Stimulated activated effector memory CD8-positive, alpha-beta T cell treated with anti-CD3 and anti-CD28 coated beads, Interleukin-12 subunit alpha, Interleukin-12 subunit beta, amount 100 ng/mL, for 72 hours (primary cell): Measurements from ENCODE around the gene SCAF1.
A peak's percentile ranks its signal among the peaks of the same experiment; 100 is the strongest.

Experiments
- ATAC-seq: fragments of 150-1000 bp; cut with Tn5 transposase; 2 replicates; pipeline ENCODE4 v1.10.0; 2021
- DNase-seq, 2 donors: peaks; one replicate each; pipeline ENCODE4 v3.0.0; 2021 to 2022; ENCODE audit warnings: low spot score in 2 of 2
- H3K27ac Mint-ChIP-seq: one replicate; pipeline ENCODE4 v1.8.0; 2022; ENCODE audit warnings: mild to moderate bottlenecking, mixed read lengths
- H3K36me3 Mint-ChIP-seq: one replicate; pipeline ENCODE4 v1.8.0; 2022; ENCODE audit warnings: mild to moderate bottlenecking, mixed read lengths
- H3K4me1 Mint-ChIP-seq: one replicate; pipeline ENCODE4 v1.8.0; 2022; ENCODE audit warnings: mixed read lengths
- H3K4me3 Mint-ChIP-seq: one replicate; pipeline ENCODE4 v1.8.0; 2022; ENCODE audit warnings: mild to moderate bottlenecking, mixed read lengths
- H3K9me3 Mint-ChIP-seq: one replicate; pipeline ENCODE4 v1.8.0; 2022; ENCODE audit warnings: mixed read lengths

Gene SCAF1

GRCh38 chr19:49691243-49692146 lies 49.5 kb downstream of the SCAF1 start:
- no peak for DNase-seq
- Mint-ChIP-seq H3K4me1 (peaks cover 30% of the 10 kb centered on the region), H3K27ac (peak overlapping the region; percentile 70), H3K36me3 (peaks cover 50% of the 10 kb centered on the region), H3K9me3 (no peaks in the 10 kb centered on the region), H3K4me3 (peak overlapping the region; percentile 71)
- peak; percentile 39 for ATAC-seq

- H3K36me3 Mint-ChIP-seq = peaks cover 46% of the 10 kb centered on the region
- H3K27ac Mint-ChIP-seq = no peak overlapping the region
- no peak overlapping the region for H3K4me3 Mint-ChIP-seq
- peaks cover 30% of the 10 kb centered on the region for H3K4me1 Mint-ChIP-seq
- no peak for DNase-seq
- no peaks in the 10 kb centered on the region for H3K9me3 Mint-ChIP-seq
- ATAC-seq = no peak
These were observed 50.1 kb downstream of the SCAF1 start for GRCh38 chr19:49692147-49692506.

GRCh38 chr19:49696115-49696514 lies 54.1 kb downstream of the SCAF1 start:
- Mint-ChIP-seq H3K4me3 (no peak overlapping the region), H3K9me3 (no peaks in the 10 kb centered on the region), H3K36me3 (peaks cover 10% of the 10 kb centered on the region), H3K27ac (no peak overlapping the region), H3K4me1 (peaks cover 3% of the 10 kb centered on the region)
- ATAC-seq (no peak), DNase-seq (no peak)

- DNase-seq (no peak), ATAC-seq (no peak)
- Mint-ChIP-seq H3K36me3 (peaks cover 6% of the 10 kb centered on the region), H3K27ac (peak overlapping the region; percentile 65), H3K4me1 (no peaks in the 10 kb centered on the region), H3K9me3 (no peaks in the 10 kb centered on the region), H3K4me3 (no peak overlapping the region)
These were observed 54.9 kb downstream of the SCAF1 start for GRCh38 chr19:49696865-49697264.

- ATAC-seq = no peak
- Mint-ChIP-seq H3K9me3 (no peaks in the 10 kb centered on the region), H3K4me1 (no peaks in the 10 kb centered on the region), H3K36me3 (no peaks in the 10 kb centered on the region), H3K27ac (no peak overlapping the region), H3K4me3 (no peak overlapping the region)
- no peak for DNase-seq
These were observed 57.4 kb downstream of the SCAF1 start for GRCh38 chr19:49699364-49699763.

GRCh38 chr19:49700563-49700962 lies 58.6 kb downstream of the SCAF1 start:
- Mint-ChIP-seq H3K9me3 (no peaks in the 10 kb centered on the region), H3K4me3 (no peak overlapping the region), H3K27ac (no peak overlapping the region), H3K4me1 (no peaks in the 10 kb centered on the region), H3K36me3 (no peaks in the 10 kb centered on the region)
- DNase-seq = no peak
- peak; percentile 65 for ATAC-seq

GRCh38 chr19:49701271-49701786 lies 59.3 kb downstream of the SCAF1 start:
- no peak overlapping the region for H3K4me3 Mint-ChIP-seq
- H3K27ac Mint-ChIP-seq = no peak overlapping the region
- DNase-seq (no peak), ATAC-seq (peak; percentile 42)
- H3K36me3 Mint-ChIP-seq = no peaks in the 10 kb centered on the region
- no peaks in the 10 kb centered on the region for H3K4me1 Mint-ChIP-seq
- no peaks in the 10 kb centered on the region for H3K9me3 Mint-ChIP-seq

- Mint-ChIP-seq H3K36me3 (peaks cover 4% of the 10 kb centered on the region), H3K27ac (no peak overlapping the region), H3K9me3 (no peaks in the 10 kb centered on the region), H3K4me3 (no peak overlapping the region), H3K4me1 (no peaks in the 10 kb centered on the region)
- no peak for ATAC-seq
- no peak for DNase-seq
These were observed 63.1 kb downstream of the SCAF1 start for GRCh38 chr19:49704888-49705642.

- DNase-seq (no peak), ATAC-seq (no peak)
- H3K4me1 Mint-ChIP-seq = no peaks in the 10 kb centered on the region
- H3K36me3 Mint-ChIP-seq = peaks cover 7% of the 10 kb centered on the region
- no peak overlapping the region for H3K4me3 Mint-ChIP-seq
- H3K9me3 Mint-ChIP-seq = no peaks in the 10 kb centered on the region
- H3K27ac Mint-ChIP-seq = no peak overlapping the region
These were observed 63.9 kb downstream of the SCAF1 start for GRCh38 chr19:49705919-49706318.
